Mesenchymal stem cell (in vitro differentiated cells and primary cell): ENCODE measurements around the gene WDR90.
A peak's percentile ranks its signal among the peaks of the same experiment; 100 is the strongest.

Experiments
- DNase-seq: peaks from one replicate; pipeline ENCODE4 v3.0.0-alpha.2; 2013
- H2AFZ ChIP-seq: one replicate; pipeline ENCODE4 v1.6.1; 2013; ENCODE audit warnings: low read depth, mild to moderate bottlenecking, control low read depth, inconsistent platforms, low read length, moderate library complexity
- H2AK5ac ChIP-seq: 2 replicates; pipeline ENCODE4 v1.6.1; 2013; ENCODE audit warnings: low read length, moderate library complexity, mild to moderate bottlenecking, inconsistent platforms; ENCODE audit not compliant: severe bottlenecking
- H2BK120ac ChIP-seq: one replicate; pipeline ENCODE4 v1.6.1; 2013; ENCODE audit warnings: low read depth, mild to moderate bottlenecking, inconsistent platforms, low read length, moderate library complexity
- H2BK12ac ChIP-seq, 2 experiments: one replicate each; pipeline ENCODE4 v1.6.1; 2013; ENCODE audit warnings: inconsistent platforms in 2 of 2, low read length in 2 of 2, mild to moderate bottlenecking in 2 of 2, moderate library complexity in 2 of 2, control low read depth in 1 of 2
- H2BK15ac ChIP-seq: one replicate; pipeline ENCODE4 v1.6.1; 2013; ENCODE audit warnings: mild to moderate bottlenecking, low read depth, inconsistent platforms; ENCODE audit not compliant: poor library complexity, severe bottlenecking
- H2BK5ac ChIP-seq: 2 replicates; pipeline ENCODE4 v1.6.1; 2013; ENCODE audit warnings: low read depth, mild to moderate bottlenecking, low read length, control low read depth, inconsistent platforms; ENCODE audit not compliant: poor library complexity, severe bottlenecking
- H3K14ac ChIP-seq, 2 experiments: one replicate each; pipeline ENCODE4 v1.6.1; 2013; ENCODE audit warnings: inconsistent platforms in 2 of 2, low read length in 2 of 2, control low read depth in 1 of 2, mild to moderate bottlenecking in 1 of 2, moderate library complexity in 1 of 2
- H3K18ac ChIP-seq, 2 experiments: one replicate each; pipeline ENCODE4 v1.6.1; 2013; ENCODE audit warnings: inconsistent platforms in 2 of 2, low read length in 2 of 2, control low read depth in 1 of 2, low read depth in 1 of 2, mild to moderate bottlenecking in 1 of 2
- H3K23ac ChIP-seq, 2 experiments: one replicate each; pipeline ENCODE4 v1.6.1; 2013; ENCODE audit warnings: inconsistent platforms in 2 of 2, low read length in 2 of 2, mild to moderate bottlenecking in 2 of 2, moderate library complexity in 2 of 2, control low read depth in 1 of 2
- H3K27ac ChIP-seq: 2 replicates; pipeline ENCODE4 v1.5.1; 2013; ENCODE audit warnings: mild to moderate bottlenecking, moderate library complexity, low read length, control low read depth, inconsistent platforms; ENCODE audit not compliant: poor library complexity, severe bottlenecking
- H3K27me3 ChIP-seq, 2 experiments: 2 replicates each; pipeline versions ENCODE4 v1.6.1 to v1.7.0; 2013; ENCODE audit warnings: low read length in 2 of 2, mild to moderate bottlenecking in 2 of 2, moderate library complexity in 2 of 2, control low read depth in 1 of 2, inconsistent platforms in 1 of 2; ENCODE audit not compliant: control insufficient read depth in 1 of 2, insufficient read depth in 1 of 2
- H3K36me3 ChIP-seq, 2 experiments: 2 replicates each; pipeline versions ENCODE4 v1.6.1 to v1.7.0; 2013; ENCODE audit warnings: low read length in 2 of 2, control low read depth in 1 of 2, inconsistent platforms in 1 of 2, low read depth in 1 of 2, mild to moderate bottlenecking in 1 of 2; ENCODE audit not compliant: insufficient read depth in 2 of 2, control insufficient read depth in 1 of 2
- H3K4ac ChIP-seq, 2 experiments: one replicate each; pipeline ENCODE4 v1.6.1; 2013; ENCODE audit warnings: inconsistent platforms in 2 of 2, low read length in 2 of 2, mild to moderate bottlenecking in 2 of 2, moderate library complexity in 2 of 2, control low read depth in 1 of 2, low read depth in 1 of 2
- H3K4me1 ChIP-seq: 2 replicates; pipeline ENCODE4 v1.6.1; 2013; ENCODE audit warnings: low read depth, low read length, control low read depth; ENCODE audit not compliant: control insufficient read depth, insufficient read depth
- H3K4me2 ChIP-seq: 2 replicates; pipeline ENCODE4 v1.6.1; 2013; ENCODE audit warnings: low read length, mild to moderate bottlenecking, inconsistent platforms; ENCODE audit not compliant: poor library complexity, severe bottlenecking
- H3K4me3 ChIP-seq, 2 experiments: 2 replicates each; pipeline versions ENCODE4 v1.5.1 to v1.7.0; 2013; ENCODE audit warnings: low read length in 2 of 2, mild to moderate bottlenecking in 2 of 2, control low read depth in 1 of 2, low read depth in 1 of 2; ENCODE audit not compliant: insufficient read depth in 1 of 2
- H3K79me1 ChIP-seq: replicated peaks from 2 replicates; pipeline ENCODE4 v1.6.1; 2013; ENCODE audit warnings: mild to moderate bottlenecking, control low read depth, low read length, inconsistent platforms; ENCODE audit not compliant: poor library complexity, severe bottlenecking
- H3K9ac ChIP-seq: 2 replicates; pipeline ENCODE4 v1.7.0; 2013; ENCODE audit warnings: mild to moderate bottlenecking, low read length, moderate library complexity
- H3K9me3 ChIP-seq: 2 replicates; pipeline ENCODE4 v1.7.0; 2013; ENCODE audit warnings: mild to moderate bottlenecking, low read length; ENCODE audit not compliant: control insufficient read depth
- H4K8ac ChIP-seq: one replicate; pipeline ENCODE4 v1.6.1; 2013; ENCODE audit warnings: inconsistent platforms, mild to moderate bottlenecking, low read length, moderate library complexity
- H4K91ac ChIP-seq: one replicate; pipeline ENCODE4 v1.6.1; 2013; ENCODE audit warnings: mild to moderate bottlenecking, low read length, inconsistent platforms
- WGBS: methylation state at CpG from one replicate; pipeline ENCODE4 v1.1.7; 2013; ENCODE audit warnings: mixed read lengths; 5-methylcytosine and 5-hydroxymethylcytosine counted together

Gene WDR90

DNA sequence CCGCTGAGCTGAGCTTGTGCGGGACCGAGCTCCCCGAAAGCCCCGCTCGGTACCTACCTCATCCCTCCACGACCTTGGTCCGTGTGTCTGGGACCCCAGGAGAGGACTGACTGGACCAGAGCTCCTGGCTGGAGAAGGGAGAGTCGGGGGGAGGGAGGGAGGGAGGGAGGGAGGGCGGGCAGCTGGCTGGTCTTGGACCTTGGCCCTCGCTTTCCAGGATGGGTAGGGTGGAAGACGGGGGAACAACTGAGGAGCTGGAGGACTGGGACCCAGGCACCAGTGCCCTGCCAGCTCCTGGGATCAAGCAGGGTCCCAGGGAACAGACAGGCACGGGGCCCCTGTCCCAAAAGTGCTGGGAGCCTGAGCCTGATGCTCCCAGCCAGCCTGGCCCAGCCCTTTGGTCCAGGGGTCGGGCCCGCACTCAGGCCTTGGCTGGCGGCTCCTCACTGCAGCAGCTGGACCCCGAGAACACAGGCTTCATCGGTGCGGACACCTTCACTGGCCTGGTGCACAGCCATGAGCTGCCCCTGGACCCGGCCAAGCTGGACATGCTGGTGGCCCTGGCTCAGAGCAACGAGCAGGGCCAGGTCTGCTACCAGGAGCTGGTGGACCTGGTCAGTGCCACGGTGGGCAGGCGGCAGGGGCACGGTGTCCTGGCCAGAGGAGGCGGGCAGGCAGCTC lies 26.9 kb downstream of the WDR90 start:
- Histone ChIP-seq H3K14ac (no peak overlapping the region), H3K9me3 (no peaks in the 10 kb centered on the region), H4K8ac (no peak overlapping the region), H3K18ac (no peak overlapping the region), H2AFZ (no peak overlapping the region), H2BK12ac (no peak overlapping the region), H2BK15ac (no peak overlapping the region), H3K9ac (no peak overlapping the region), H3K4me1 (peaks cover 44% of the 10 kb centered on the region), H3K27me3 (no peaks in the 10 kb centered on the region), H3K27ac (no peak overlapping the region), H3K36me3 (peaks cover 24 to 53% of the 10 kb centered on the region in 2 experiments), H3K4ac (no peak overlapping the region), H3K23ac (no peak overlapping the region), H2BK120ac (peak overlapping the region; percentile 39), H3K4me2 (peak overlapping the region; percentile 89), H2BK5ac (no peak overlapping the region), H3K79me1 (peaks cover 9% of the 10 kb centered on the region), H3K4me3 (peak overlapping the region; percentile 48 to 75), H2AK5ac (no peak overlapping the region), H4K91ac (no peak overlapping the region)
- no peak for DNase-seq
- WGBS, result 87% methylated on average over 13 of the region's 25 CpGs

DNA sequence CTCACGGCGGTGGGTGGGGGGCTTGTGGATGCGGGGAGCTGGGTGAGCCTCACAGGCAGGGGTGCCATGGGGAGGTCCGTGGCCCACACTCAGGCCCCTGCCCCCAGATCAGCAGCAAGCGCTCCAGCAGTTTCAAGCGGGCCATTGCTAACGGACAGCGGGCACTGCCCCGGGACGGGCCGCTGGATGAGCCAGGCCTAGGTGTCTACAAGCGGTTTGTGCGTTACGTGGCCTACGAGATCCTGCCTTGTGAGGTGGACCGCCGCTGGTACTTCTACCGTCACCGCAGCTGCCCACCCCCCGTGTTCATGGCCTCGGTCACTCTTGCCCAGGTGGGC lies 27.4 kb downstream of the WDR90 start:
- DNase-seq, result no peak
- Histone ChIP-seq H3K36me3 (peaks cover 23 to 53% of the 10 kb centered on the region in 2 experiments), H2AK5ac (no peak overlapping the region), H3K4me1 (peaks cover 49% of the 10 kb centered on the region), H3K23ac (no peak overlapping the region), H3K4me2 (no peak overlapping the region), H3K9me3 (no peaks in the 10 kb centered on the region), H3K27me3 (no peaks in the 10 kb centered on the region), H3K14ac (no peak overlapping the region), H2BK5ac (no peak overlapping the region), H2BK15ac (no peak overlapping the region), H2AFZ (no peak overlapping the region), H3K27ac (no peak overlapping the region), H2BK120ac (no peak overlapping the region), H2BK12ac (no peak overlapping the region), H4K8ac (no peak overlapping the region), H3K79me1 (peaks cover 5% of the 10 kb centered on the region), H3K4ac (no peak overlapping the region), H4K91ac (peak overlapping the region; percentile 44), H3K9ac (no peak overlapping the region), H3K18ac (no peak overlapping the region), H3K4me3 (no peak overlapping the region)
- WGBS, result 94% methylated on average over 21 of the region's 21 CpGs

GRCh38 chr16:676913-677312 lies 27.7 kb downstream of the WDR90 start:
- WGBS, result 86% methylated on average over 23 of the region's 23 CpGs

GRCh38 chr16:677316-678190 lies 28.4 kb downstream of the WDR90 start:
- Histone ChIP-seq H3K27me3 (no peaks in the 10 kb centered on the region), H3K23ac (no peak overlapping the region), H4K8ac (no peak overlapping the region), H3K36me3 (peaks cover 24 to 53% of the 10 kb centered on the region in 2 experiments), H3K27ac (no peak overlapping the region), H4K91ac (peak overlapping the region; percentile 11), H3K79me1 (peaks cover 2% of the 10 kb centered on the region), H3K4ac (no peak overlapping the region), H2AK5ac (no peak overlapping the region), H3K14ac (no peak overlapping the region), H2BK5ac (no peak overlapping the region), H3K9me3 (no peaks in the 10 kb centered on the region), H2BK120ac (no peak overlapping the region), H3K18ac (no peak overlapping the region), H3K4me1 (peaks cover 60% of the 10 kb centered on the region), H3K4me3 (no peak overlapping the region), H3K9ac (no peak overlapping the region), H2BK15ac (no peak overlapping the region), H3K4me2 (no peak overlapping the region), H2AFZ (no peak overlapping the region), H2BK12ac (no peak overlapping the region)
- no peak for DNase-seq
- 81% methylated on average over 55 of the region's 57 CpGs for WGBS

More at GRCh38 chr16:676913-677312, 27.7 kb downstream of the WDR90 start:
- no peak overlapping the region for H2AK5ac ChIP-seq
- peaks cover 24 to 53% of the 10 kb centered on the region in 2 experiments for H3K36me3 ChIP-seq
- H2BK5ac ChIP-seq, result no peak overlapping the region
- no peak overlapping the region for H2BK120ac ChIP-seq
- no peak overlapping the region for H3K4ac ChIP-seq
- H3K4me3 ChIP-seq, result no peak overlapping the region
- H2BK15ac ChIP-seq, result no peak overlapping the region
- H3K27me3 ChIP-seq, result no peaks in the 10 kb centered on the region
- no peak overlapping the region for H3K4me2 ChIP-seq
- no peak overlapping the region for H3K23ac ChIP-seq
- no peak overlapping the region for H3K27ac ChIP-seq
- H3K4me1 ChIP-seq, result peaks cover 53% of the 10 kb centered on the region
- H3K79me1 ChIP-seq, result peaks cover 5% of the 10 kb centered on the region
- H4K91ac ChIP-seq, result peak overlapping the region; percentile 44
- no peaks in the 10 kb centered on the region for H3K9me3 ChIP-seq
- no peak overlapping the region for H3K9ac ChIP-seq
- H2AFZ ChIP-seq, result no peak overlapping the region
- H2BK12ac ChIP-seq, result no peak overlapping the region
- no peak for DNase-seq
- no peak overlapping the region for H3K18ac ChIP-seq
- no peak overlapping the region for H4K8ac ChIP-seq
- H3K14ac ChIP-seq, result no peak overlapping the region
